GM03348 (cell line): Measurements from ENCODE around the gene NDUFB6.
"Not testable (repeated sequence)": the region's sequence is repeated elsewhere in the genome, so short reads cannot be mapped to it uniquely, and the experiment has no call there.

ENCODE experiments used
- DNase-seq: peaks from one replicate; pipeline ENCODE4 v3.0.0; 2012; ENCODE audit warnings: low spot score

Gene NDUFB6

DNA sequence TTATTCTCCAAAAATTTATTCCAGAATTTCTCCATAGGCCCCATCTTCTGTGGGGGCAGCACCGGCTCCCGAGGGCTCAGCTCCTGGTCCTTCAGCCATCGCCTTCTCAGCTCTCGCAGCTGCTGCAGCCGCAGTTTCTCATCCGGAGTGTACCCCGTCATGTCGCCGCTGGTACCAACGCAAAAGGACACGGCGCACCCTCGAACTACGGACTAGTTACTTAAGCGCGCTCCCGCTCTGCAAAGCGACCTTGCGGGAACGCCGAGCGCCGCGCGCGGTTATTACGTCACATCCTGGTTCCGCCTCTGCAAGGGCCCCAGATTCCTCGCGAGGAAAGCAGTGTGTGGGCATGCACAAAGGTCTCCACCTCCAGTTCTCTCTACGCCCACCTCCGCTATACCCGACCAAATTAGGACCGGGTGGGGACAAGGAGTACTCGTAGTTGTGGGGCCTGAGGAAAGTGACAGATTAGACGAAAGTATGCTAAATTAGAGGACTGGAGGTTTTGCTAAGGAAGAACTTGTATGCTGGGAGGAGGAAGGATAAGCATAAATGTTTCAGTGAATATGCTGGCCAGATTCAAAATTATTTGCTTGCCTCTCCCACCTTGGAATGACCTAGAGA, at the start of gene NDUFB6:
Gene NDUFB6 (minus strand): TSS at position 260 of the 624 bp plus-strand sequence. CDS start 99 bp downstream, at position 161.
- peak; percentile 93 for DNase-seq

DNA sequence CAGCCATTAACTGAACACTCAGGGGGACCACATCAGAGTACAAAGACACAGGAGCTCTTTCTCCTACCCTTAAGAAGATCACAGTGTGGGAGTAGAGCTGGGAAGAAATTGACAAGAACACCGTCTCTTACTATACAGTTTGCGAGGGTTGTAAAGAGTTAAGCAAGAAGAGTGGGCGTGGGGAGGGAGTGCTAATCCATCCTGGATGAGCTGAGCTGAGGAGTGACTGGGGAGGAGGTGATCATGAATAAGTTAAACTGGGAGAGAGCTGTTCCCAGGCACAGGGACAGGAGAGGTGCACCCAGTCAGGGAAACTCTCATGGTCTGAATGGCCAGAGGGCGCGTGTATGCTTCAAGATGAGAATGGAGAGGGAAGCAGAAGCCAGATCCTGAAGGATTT, 45.3 kb upstream of the NDUFB6 start:
- no peak for DNase-seq

DNA sequence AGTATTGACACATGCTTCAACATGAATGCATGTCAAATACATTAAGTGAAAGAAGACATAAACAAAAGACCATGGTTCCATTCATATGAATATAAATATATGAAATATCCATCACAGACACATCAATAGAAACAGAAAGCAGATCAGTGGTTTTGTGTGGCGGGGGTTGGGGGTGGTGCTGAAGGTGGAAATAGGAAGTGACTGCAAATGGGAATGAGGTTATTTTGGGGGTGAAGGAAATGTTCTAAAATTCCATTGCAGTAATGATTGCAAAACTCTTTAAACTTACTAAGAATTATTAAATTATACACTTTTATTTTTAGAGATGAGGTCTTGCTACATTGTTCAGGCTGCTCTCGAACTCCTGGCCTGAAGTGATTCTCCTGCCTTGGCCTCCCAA, 33.9 kb upstream of the NDUFB6 start:
- no peak for DNase-seq

- no peak for DNase-seq
Observed at GRCh38 chr9:32603914-32604852, 31.2 kb upstream of the NDUFB6 start.

- not testable (repeated sequence) for DNase-seq
Observed at GRCh38 chr9:32599021-32599420, 26.1 kb upstream of the NDUFB6 start.

GRCh38 chr9:32596936-32597335, 24.0 kb upstream of the NDUFB6 start:
- DNase-seq: no peak

GRCh38 chr9:32596096-32596865, 23.3 kb upstream of the NDUFB6 start:
- DNase-seq: no peak

- no peak for DNase-seq
Observed at GRCh38 chr9:32590898-32591297, 17.9 kb upstream of the NDUFB6 start.

DNA sequence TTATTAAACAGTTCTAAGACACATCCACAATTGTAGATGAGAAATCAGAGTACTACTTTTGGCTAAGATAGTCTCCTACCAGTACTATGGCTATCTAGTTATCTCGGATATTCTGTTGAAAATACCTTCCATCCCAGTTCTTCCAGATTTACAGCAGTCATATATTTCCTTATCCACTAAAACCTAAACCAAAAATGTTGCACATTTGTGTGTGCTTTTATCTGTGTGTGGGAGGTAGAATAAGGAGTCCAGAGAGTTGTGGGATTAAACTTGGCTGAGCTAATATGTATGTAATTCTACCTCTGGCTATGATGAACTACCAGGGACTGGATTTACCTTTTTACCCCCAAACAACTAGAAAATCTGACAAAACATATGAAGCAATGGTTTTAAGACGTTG, 17.5 kb upstream of the NDUFB6 start:
- DNase-seq: no peak

DNA sequence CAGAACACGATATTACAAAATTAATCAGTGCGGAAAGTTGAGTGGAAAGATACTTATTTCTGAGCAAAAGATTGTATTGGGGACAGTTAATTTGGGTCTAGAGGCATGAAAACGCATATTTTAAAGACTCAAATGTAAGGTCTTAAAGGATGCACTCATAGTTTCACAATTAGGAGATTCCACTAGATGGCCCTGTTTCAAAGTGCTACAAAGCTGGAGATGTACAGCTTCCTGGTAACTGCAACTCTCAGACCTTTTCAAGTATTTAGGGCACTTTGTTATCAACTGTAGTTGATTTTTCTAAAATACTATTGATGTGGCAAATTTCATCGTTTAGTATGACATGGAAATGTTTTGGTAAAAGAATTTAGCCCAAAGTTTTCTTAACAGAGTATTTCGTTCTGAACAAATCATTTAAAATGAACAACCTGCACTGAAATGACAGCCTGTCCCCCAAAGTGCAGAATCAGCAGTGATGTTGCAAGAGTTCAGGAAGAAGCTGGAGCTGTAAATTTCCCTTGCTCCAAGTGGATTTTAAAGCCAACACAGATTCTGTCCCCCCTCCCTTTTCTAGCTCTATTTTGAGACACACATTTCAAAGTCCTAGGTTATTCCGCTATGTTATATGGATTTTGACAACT, 16.2 kb upstream of the NDUFB6 start:
- DNase-seq: peak; percentile 63

GRCh38 chr9:32587901-32588300, 14.9 kb upstream of the NDUFB6 start:
- peak; percentile 19 for DNase-seq

DNA sequence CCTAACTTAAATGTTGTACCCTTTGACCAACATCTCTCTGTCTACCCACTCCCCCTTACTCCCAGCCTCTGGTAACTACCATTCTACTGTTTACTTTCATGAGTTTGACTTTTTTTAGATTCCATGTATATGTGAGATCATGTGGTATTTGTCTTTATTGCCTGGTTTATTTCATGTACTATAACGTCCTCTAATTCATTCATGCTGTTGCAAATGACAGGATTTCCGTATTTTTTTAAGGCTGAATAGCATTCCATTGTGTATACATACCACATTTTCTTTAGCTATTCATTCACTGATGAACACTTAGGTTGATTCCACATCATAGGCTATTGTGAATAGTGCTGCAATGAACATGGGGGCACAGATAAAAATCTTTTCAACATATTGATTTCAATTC, 11.8 kb upstream of the NDUFB6 start:
- DNase-seq: no peak

GRCh38 chr9:32581512-32582143, 8.7 kb upstream of the NDUFB6 start:
- DNase-seq: peak; percentile 57

DNA sequence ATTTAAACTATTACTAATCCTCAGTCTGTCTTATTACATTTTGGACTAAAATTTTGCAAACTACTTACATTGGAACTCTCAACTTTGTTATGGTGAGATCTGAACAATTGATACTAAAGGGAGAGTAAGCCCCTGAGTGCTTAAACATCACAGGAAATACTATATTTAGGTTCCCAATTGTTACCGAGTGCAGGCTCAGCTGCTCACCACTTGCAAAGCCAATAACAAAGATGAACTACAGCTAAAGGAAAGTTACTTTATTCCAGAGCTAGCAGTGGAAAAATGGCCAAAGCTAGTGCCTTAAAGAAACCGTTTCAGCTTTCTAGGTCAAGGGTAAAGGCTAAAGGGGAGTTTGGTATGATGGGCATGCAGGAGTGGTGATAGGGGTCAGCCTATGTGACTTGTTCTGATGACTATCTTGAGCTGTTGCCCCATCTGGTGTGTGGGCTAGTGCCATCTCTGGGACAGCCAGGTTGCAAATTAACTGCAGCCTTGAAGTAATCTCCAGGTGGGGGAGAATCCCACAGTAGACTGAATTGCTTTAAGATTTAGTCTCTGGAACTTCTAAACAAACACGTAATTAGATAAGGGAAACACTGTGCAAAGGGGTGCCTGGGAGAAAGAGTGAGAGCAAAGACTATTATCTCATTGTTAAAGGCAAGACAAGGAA, 7.8 kb upstream of the NDUFB6 start:
- DNase-seq: no peak

GRCh38 chr9:32579706-32580331, 6.9 kb upstream of the NDUFB6 start:
- peak; percentile 60 for DNase-seq

GRCh38 chr9:32578976-32579375, 6.0 kb upstream of the NDUFB6 start:
- DNase-seq: no peak

DNA sequence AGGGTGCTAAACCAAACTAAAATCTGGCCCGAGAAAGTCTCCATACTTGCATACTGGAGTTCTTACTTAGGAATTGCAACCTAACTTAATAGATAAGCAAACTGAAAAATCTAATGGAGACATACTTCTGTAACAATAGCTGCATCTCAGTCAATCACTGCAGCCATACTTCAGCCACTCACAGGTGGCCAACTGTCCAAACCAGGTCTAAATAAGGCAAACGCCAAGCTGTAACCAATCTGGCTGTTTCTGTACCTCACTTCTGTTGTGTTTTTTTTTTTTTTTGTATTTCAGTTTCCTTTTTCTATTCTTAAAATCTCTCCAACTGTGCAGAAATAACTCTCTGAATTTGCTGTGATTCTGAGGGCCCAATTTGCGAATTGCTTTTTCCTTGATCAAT, 4.4 kb upstream of the NDUFB6 start:
- DNase-seq: no peak

GRCh38 chr9:32574858-32575257, 1.9 kb upstream of the NDUFB6 start:
- no peak for DNase-seq

DNA sequence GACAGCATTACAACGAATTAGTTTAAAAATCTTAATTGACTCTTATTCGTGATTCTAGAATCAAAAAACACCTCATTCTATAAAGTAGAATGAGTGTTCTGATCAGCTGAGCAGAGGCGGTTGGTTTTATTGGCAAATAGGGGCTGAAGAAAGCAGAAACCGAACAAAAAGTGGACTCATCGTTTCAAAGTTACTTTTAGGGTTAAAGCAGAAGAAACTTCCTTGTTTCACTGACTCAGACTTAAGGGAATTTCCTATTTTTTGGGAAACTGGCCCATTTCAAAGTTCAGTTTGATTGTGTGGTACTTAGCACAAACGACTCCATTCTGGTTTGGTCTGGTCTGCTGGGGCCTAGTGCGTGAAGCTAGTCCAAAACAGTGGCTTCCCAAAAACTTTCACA, 862 bp upstream of the NDUFB6 start:
- no peak for DNase-seq
